ENCODE measurements around the gene PSMD1.

Gene PSMD1

GRCh38 chr2:231198291-231199173 lies 141.9 kb downstream of the PSMD1 start, which contains the start of gene ARMC9:
Gene ARMC9, plus strand, starts transcription at chr2:231198631. Its CDS starts 7,608 bp downstream, at chr2:231206239.
- TF ChIP-seq CTCF (conservative IDR thresholded peaks at IDR 0.05) (no peak), ZFX (IDR thresholded peaks at IDR 0.05) (peak; percentile 57; the same call in 1 of the 2 replicates)
- peak within 1 kb of the TSS; percentile 62 for H3K27ac ChIP-seq

- H3K27ac ChIP-seq = peak overlapping the region; percentile 62
- TF ChIP-seq ZFX (IDR thresholded peaks at IDR 0.05) (no peak), CTCF (conservative IDR thresholded peaks at IDR 0.05) (no peak)
Measured at GRCh38 chr2:231199219-231199618, 142.6 kb downstream of the PSMD1 start.

GRCh38 chr2:231200805-231201474 lies 144.3 kb downstream of the PSMD1 start:
- H3K27ac ChIP-seq = no peak overlapping the region
- TF ChIP-seq ZFX (IDR thresholded peaks at IDR 0.05) = no peak
- no peak for TF ChIP-seq CTCF (conservative IDR thresholded peaks at IDR 0.05)

GRCh38 chr2:231201475-231201814 lies 144.8 kb downstream of the PSMD1 start:
- TF ChIP-seq CTCF (conservative IDR thresholded peaks at IDR 0.05) (no peak), ZFX (IDR thresholded peaks at IDR 0.05) (no peak)
- no peak overlapping the region for H3K27ac ChIP-seq

- TF ChIP-seq CTCF (conservative IDR thresholded peaks at IDR 0.05) (no peak), ZFX (IDR thresholded peaks at IDR 0.05) (no peak)
- H3K27ac ChIP-seq = no peak overlapping the region
Measured at GRCh38 chr2:231203087-231203486, 146.4 kb downstream of the PSMD1 start.

- no peak overlapping the region for H3K27ac ChIP-seq
- TF ChIP-seq CTCF (conservative IDR thresholded peaks at IDR 0.05) = no peak
- TF ChIP-seq ZFX (IDR thresholded peaks at IDR 0.05) = no peak
Measured at GRCh38 chr2:231204146-231204545, 147.5 kb downstream of the PSMD1 start.

- H3K27ac ChIP-seq = no peak overlapping the region
- TF ChIP-seq CTCF (conservative IDR thresholded peaks at IDR 0.05) = no peak
- no peak for TF ChIP-seq ZFX (IDR thresholded peaks at IDR 0.05)
Measured at GRCh38 chr2:231204581-231204980, 147.9 kb downstream of the PSMD1 start.

All from C4-2B (cell line).